ENCODE results near the gene AMMECR1L. TPM values are rescaled to one million over a fixed set of nuclear protein-coding genes. Genes with fewer than 3 reads are reported as not detected.

The AMMECR1L gene
- total and polyA plus RNA-seq, 2 of the 4 experiments (the other 2 are of a cell fraction) = 13.4 to 14.0 TPM

DNA sequence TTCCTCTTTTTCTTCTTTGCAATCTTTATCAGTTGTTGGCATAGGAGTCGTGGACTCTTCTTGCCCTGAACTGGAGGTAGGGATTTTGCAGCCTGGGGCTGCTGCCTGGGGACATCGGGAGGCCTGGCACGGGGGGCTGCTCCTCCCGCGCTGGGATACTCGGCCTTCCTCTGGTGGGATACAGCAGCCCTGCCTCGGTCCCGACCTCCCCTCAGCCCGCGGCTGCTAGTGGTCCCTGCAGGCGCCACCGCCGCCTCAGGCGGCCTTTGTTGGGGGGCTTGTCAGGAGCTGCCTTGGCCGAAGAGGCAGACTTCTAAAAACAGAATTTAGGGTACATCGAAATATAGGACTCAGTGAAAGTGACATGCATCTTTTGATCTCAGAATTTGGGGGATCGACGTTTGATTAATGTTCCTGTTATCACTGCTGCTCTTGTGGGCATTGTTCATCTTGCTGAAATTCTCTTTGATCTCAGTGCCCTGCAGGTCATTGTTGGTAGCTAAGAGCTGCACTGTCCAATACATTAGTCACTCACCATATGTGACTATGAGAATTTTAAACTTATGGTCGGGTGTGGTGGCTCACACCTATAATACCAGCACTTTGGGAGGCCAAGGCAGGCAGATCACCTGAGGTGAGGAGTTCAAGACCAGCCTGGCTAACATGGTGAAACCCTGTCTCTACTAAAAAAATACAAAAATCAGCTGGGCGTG is 44.1 kb downstream of the AMMECR1L start:
- Histone ChIP-seq H3K18ac (ENCODE audit: low read depth, low read length) (no peak overlapping the region), H3K4ac (ENCODE audit: low read depth, low read length) (no peak overlapping the region), H3K79me1 (ENCODE audit: low read depth in 1 of 2, low read length in 2 of 2) (peaks cover 0 to 4% of the 10 kb centered on the region in 2 experiments), H3K27ac (ENCODE audit: insufficient read depth, low read length) (no peak overlapping the region), H3K23ac (ENCODE audit: low read depth, low read length) (no peak overlapping the region), H3K4me2 (ENCODE audit: low read depth, low read length) (no peak overlapping the region), H3K9ac (ENCODE audit: low read depth, low read length) (no peak overlapping the region), H3K27me3 (ENCODE audit: control insufficient read depth, insufficient read depth, low read length) (no peaks in the 10 kb centered on the region), H2BK5ac (ENCODE audit: low read depth, low read length, poor library complexity, severe bottlenecking) (no peak overlapping the region), H2BK20ac (ENCODE audit: low read depth, low read length) (no peak overlapping the region), H3K9me1 (ENCODE audit: insufficient read depth, low read length) (no peaks in the 10 kb centered on the region), H3K56ac (ENCODE audit: extremely low read depth, insufficient read depth, low read length) (no peak overlapping the region), H4K8ac (ENCODE audit: low read depth in 2 of 2, low read length in 2 of 2) (no peak overlapping the region), H3K4me1 (ENCODE audit: control insufficient read depth, insufficient read depth, low read length) (no peaks in the 10 kb centered on the region), H4K91ac (ENCODE audit: insufficient read depth, low read depth, low read length) (no peak overlapping the region), H3K4me3 (ENCODE audit: insufficient read depth, low read depth, low read length) (no peak overlapping the region), H2BK120ac (ENCODE audit: low read depth, low read length) (no peak overlapping the region), H4K5ac (ENCODE audit: low read depth, low read length) (no peak overlapping the region), H4K20me1 (ENCODE audit: insufficient read depth, low read length) (no peaks in the 10 kb centered on the region), H2AK5ac (ENCODE audit: low read depth, low read length) (no peak overlapping the region), H3K36me3 (ENCODE audit: control insufficient read depth, insufficient read depth, low read length) (peaks cover 2% of the 10 kb centered on the region), H2BK15ac (ENCODE audit: low read depth, low read length) (no peak overlapping the region), H2AK9ac (replicated peaks; ENCODE audit: low read depth, low read length, poor library complexity) (no peak overlapping the region), H2AFZ (replicated peaks; ENCODE audit: low read length, poor library complexity) (no peak overlapping the region), H3K9me3 (ENCODE audit: control insufficient read depth, insufficient read depth, low read length) (no peaks in the 10 kb centered on the region), H3K14ac (replicated peaks; ENCODE audit: low read depth, low read length) (no peak overlapping the region)
- CTCF ChIA-PET = no interaction called here
- DNase-seq = no peak
- no peak for ATAC-seq (ENCODE audit: low read depth)
- dilution Hi-C loops (cut with HindIII; ENCODE audit: low sequenced_read_pairs, unreplicated experiment) = no loop called here
- POLR2A ChIA-PET (ENCODE audit: unreplicated experiment) = no interaction called here
- no peak for TF ChIP-seq CHD1 (IDR thresholded peaks at IDR 0.05; ENCODE audit: low read depth, low read length)
- no peak for TF ChIP-seq FOS (IDR thresholded peaks at IDR 0.05; ENCODE audit: low read depth, low read length)
- intact Hi-C loops (cut with micrococcal nuclease) = no loop called here
- no TSS peak for BruUV-seq (replicated peaks)
- in situ Hi-C loops (cut with MboI; ENCODE audit: low sequenced_read_pairs) = no loop called here
- 86% methylated on average over 8 of the region's 20 CpGs; no CpG with 5 or more reads in 1 of the 2 experiments for WGBS, 2 experiments (ENCODE audit: extremely low coverage in 2 of 2, insufficient read length in 1 of 2)

Data from IMR-90 (cell line).